ENCODE data around the gene NUP42.

NUP42 gene

DNA sequence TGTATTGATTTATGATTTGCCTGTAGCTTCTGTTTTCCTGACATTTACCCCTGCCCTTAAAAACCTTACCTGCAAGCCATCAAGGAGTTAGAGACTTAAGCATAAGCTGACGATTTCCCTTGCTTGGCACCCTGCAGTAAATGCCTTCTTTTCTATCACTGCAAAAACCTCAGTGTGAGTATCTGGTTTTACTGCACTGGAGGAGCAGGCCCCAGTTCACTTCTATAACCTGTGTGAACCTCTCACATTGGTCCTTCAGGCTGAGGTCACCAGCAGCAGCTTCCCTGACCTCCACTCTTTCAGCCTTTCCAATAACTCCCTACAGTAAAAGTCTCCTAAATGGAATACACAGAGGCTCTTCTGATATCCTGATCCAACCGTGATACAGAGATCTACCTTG lies 30.5 kb downstream of the NUP42 start:
- no peak overlapping the region for H2AFZ ChIP-seq (ENCODE audit: low read length)
- no peaks in the 10 kb centered on the region for H4K20me1 ChIP-seq (ENCODE audit: insufficient read depth, low read length)
- H3K27me3 ChIP-seq (replicated peaks; ENCODE audit: insufficient read depth, low read length) = no peaks in the 10 kb centered on the region

DNA sequence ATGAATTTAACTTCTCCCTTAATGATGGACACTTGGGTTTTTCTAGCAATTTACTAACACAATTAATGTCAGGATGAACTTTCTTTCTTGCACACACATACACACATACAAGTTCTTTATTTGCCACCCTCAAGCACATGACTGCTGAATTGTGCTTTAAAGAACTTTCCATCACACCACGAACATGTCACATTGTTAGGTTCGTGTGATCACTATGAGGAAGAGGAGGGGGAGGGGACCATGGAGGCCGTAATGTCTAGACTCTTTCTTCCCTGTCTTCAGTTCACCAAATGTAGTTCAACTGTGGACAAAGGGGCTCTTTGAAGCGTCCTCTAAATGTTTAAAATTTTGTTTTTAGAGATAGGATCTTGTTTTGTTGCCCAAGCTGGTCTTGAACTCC lies 31.0 kb downstream of the NUP42 start:
- no peaks in the 10 kb centered on the region for H3K79me2 ChIP-seq (ENCODE audit: low read length)
- H3K4me2 ChIP-seq (ENCODE audit: low read depth, low read length) = no peak overlapping the region
- no peak for TF ChIP-seq EZH2 (optimal IDR thresholded peaks at IDR 0.05; ENCODE audit: low read depth, low read length)
- TF ChIP-seq, protein P1, sequence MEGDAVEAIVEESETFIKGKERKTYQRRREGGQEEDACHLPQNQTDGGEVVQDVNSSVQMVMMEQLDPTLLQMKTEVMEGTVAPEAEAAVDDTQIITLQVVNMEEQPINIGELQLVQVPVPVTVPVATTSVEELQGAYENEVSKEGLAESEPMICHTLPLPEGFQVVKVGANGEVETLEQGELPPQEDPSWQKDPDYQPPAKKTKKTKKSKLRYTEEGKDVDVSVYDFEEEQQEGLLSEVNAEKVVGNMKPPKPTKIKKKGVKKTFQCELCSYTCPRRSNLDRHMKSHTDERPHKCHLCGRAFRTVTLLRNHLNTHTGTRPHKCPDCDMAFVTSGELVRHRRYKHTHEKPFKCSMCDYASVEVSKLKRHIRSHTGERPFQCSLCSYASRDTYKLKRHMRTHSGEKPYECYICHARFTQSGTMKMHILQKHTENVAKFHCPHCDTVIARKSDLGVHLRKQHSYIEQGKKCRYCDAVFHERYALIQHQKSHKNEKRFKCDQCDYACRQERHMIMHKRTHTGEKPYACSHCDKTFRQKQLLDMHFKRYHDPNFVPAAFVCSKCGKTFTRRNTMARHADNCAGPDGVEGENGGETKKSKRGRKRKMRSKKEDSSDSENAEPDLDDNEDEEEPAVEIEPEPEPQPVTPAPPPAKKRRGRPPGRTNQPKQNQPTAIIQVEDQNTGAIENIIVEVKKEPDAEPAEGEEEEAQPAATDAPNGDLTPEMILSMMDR (IDR thresholded peaks at IDR 0.05; ENCODE audit: low read length) = no peak
- no peak for TF ChIP-seq EZH2phosphoT487 (IDR thresholded peaks at IDR 0.05; ENCODE audit: low read length)
- no peaks in the 10 kb centered on the region for H3K27me3 ChIP-seq (replicated peaks; ENCODE audit: insufficient read depth, low read length)
- H3K4me3 ChIP-seq (ENCODE audit: low read length) = no peak overlapping the region
- no peak overlapping the region for H3K27ac ChIP-seq (ENCODE audit: low read length)
- no peak overlapping the region for H3K9ac ChIP-seq (ENCODE audit: low read length)
- H2AFZ ChIP-seq (ENCODE audit: low read length) = no peak overlapping the region
- no peaks in the 10 kb centered on the region for H3K9me2 ChIP-seq (replicated peaks; ENCODE audit: insufficient read depth, low read length)
- H3K9me3 ChIP-seq (replicated peaks; ENCODE audit: insufficient read depth, low read length) = no peaks in the 10 kb centered on the region
- H3K4me1 ChIP-seq (ENCODE audit: low read length) = no peaks in the 10 kb centered on the region
- H3F3A ChIP-seq (ENCODE audit: insufficient read depth, low read length) = no peaks in the 10 kb centered on the region
- H4K20me1 ChIP-seq (ENCODE audit: insufficient read depth, low read length) = no peaks in the 10 kb centered on the region
- no peaks in the 10 kb centered on the region for H3K36me3 ChIP-seq (replicated peaks; ENCODE audit: insufficient read depth, low read length)
- no peak for DNase-seq

More for the DNA sequence above, 30.5 kb downstream of the NUP42 start:
- no peaks in the 10 kb centered on the region for H3K79me2 ChIP-seq (ENCODE audit: low read length)
- no peaks in the 10 kb centered on the region for H3K36me3 ChIP-seq (replicated peaks; ENCODE audit: insufficient read depth, low read length)
- H3K9ac ChIP-seq (ENCODE audit: low read length) = no peak overlapping the region
- H3K9me3 ChIP-seq (replicated peaks; ENCODE audit: insufficient read depth, low read length) = no peaks in the 10 kb centered on the region
- no peak overlapping the region for H3K4me3 ChIP-seq (ENCODE audit: low read length)
- no peak for TF ChIP-seq EZH2phosphoT487 (IDR thresholded peaks at IDR 0.05; ENCODE audit: low read length)
- no peak for TF ChIP-seq EZH2 (optimal IDR thresholded peaks at IDR 0.05; ENCODE audit: low read depth, low read length)
- TF ChIP-seq, protein P1 (IDR thresholded peaks at IDR 0.05; ENCODE audit: low read length) = no peak
- H3K9me2 ChIP-seq (replicated peaks; ENCODE audit: insufficient read depth, low read length) = no peaks in the 10 kb centered on the region
- no peak overlapping the region for H3K4me2 ChIP-seq (ENCODE audit: low read depth, low read length)
- H3K27ac ChIP-seq (ENCODE audit: low read length) = no peak overlapping the region
- no peak for DNase-seq
- no peaks in the 10 kb centered on the region for H3F3A ChIP-seq (ENCODE audit: insufficient read depth, low read length)
- H3K4me1 ChIP-seq (ENCODE audit: low read length) = no peaks in the 10 kb centered on the region

DNA sequence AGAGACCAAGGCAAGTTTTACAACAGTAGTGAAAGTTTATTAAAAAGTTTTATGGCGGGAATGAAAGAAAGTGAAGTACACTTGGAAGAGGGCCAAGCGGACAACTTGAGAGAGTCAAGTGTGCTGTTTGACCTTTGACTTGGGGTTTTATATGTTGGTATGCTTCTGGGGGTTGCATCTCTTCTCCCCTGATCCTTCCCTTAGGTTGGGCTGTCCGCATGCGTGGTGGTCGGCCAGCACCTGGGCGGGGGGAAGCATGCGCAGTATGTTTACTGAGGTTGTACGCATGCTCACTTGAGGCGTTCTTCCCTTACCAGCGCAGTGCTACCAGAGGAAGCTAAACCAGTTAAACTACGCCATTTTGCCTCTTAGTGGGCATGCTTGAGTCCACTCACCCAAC lies 31.9 kb downstream of the NUP42 start:
- Histone ChIP-seq H3K27me3 (replicated peaks; ENCODE audit: insufficient read depth, low read length) (no peaks in the 10 kb centered on the region), H3K4me3 (ENCODE audit: low read length) (no peak overlapping the region), H3K4me1 (ENCODE audit: low read length) (no peaks in the 10 kb centered on the region), H3K36me3 (replicated peaks; ENCODE audit: insufficient read depth, low read length) (no peaks in the 10 kb centered on the region), H3F3A (ENCODE audit: insufficient read depth, low read length) (no peaks in the 10 kb centered on the region), H3K9ac (ENCODE audit: low read length) (no peak overlapping the region), H3K27ac (ENCODE audit: low read length) (no peak overlapping the region), H3K9me3 (replicated peaks; ENCODE audit: insufficient read depth, low read length) (no peaks in the 10 kb centered on the region), H3K9me2 (replicated peaks; ENCODE audit: insufficient read depth, low read length) (no peaks in the 10 kb centered on the region), H2AFZ (ENCODE audit: low read length) (no peak overlapping the region), H4K20me1 (ENCODE audit: insufficient read depth, low read length) (no peaks in the 10 kb centered on the region), H3K4me2 (ENCODE audit: low read depth, low read length) (no peak overlapping the region), H3K79me2 (ENCODE audit: low read length) (no peaks in the 10 kb centered on the region)
- DNase-seq = no peak
- TF ChIP-seq EZH2phosphoT487 (IDR thresholded peaks at IDR 0.05; ENCODE audit: low read length) (no peak), EZH2 (optimal IDR thresholded peaks at IDR 0.05; ENCODE audit: low read depth, low read length) (no peak)
- TF ChIP-seq, protein P1 (IDR thresholded peaks at IDR 0.05; ENCODE audit: low read length) = no peak

Measured in MM.1S (cell line).